Neural progenitor cell (in vitro differentiated cells): ENCODE data around the gene LPP. TPM values are rescaled to one million over a fixed set of nuclear protein-coding genes. Genes with fewer than 3 reads are reported as not detected.

ENCODE experiments used
- DNase-seq: peaks from one replicate; pipeline ENCODE4 v3.0.0-alpha.2; 2016; ENCODE audit warnings: low spot score
- H2AFZ ChIP-seq: fragments of 200-600 bp; sonication (generic); replicated peaks from 2 replicates; pipeline ENCODE4 v1.6.1; 2016; ENCODE audit warnings: antibody characterized with exemption
- H3F3A ChIP-seq: fragments of 200-600 bp; sonication (generic); 2 replicates; pipeline ENCODE4 v1.6.1; 2016; ENCODE audit warnings: antibody characterized with exemption, low read depth
- H3K27ac ChIP-seq: fragments of 200-600 bp; sonication (generic); 2 replicates; pipeline ENCODE4 v1.5.1; 2016; ENCODE audit warnings: mild to moderate bottlenecking
- H3K27me3 ChIP-seq: fragments of 200-600 bp; sonication (generic); 2 replicates; pipeline ENCODE4 v1.6.1; 2016; ENCODE audit warnings: mild to moderate bottlenecking, moderate library complexity
- H3K36me3 ChIP-seq: fragments of 200-600 bp; sonication (generic); 2 replicates; pipeline ENCODE4 v1.5.1; 2016
- H3K4me1 ChIP-seq: fragments of 200-600 bp; sonication (generic); 2 replicates; pipeline ENCODE4 v1.6.1; 2016; ENCODE audit warnings: mixed run types
- H3K4me2 ChIP-seq: fragments of 200-600 bp; sonication (generic); 2 replicates; pipeline ENCODE4 v1.6.1; 2016
- H3K4me3 ChIP-seq: fragments of 200-600 bp; sonication (generic); 2 replicates; pipeline ENCODE4 v1.5.1; 2016
- H3K79me2 ChIP-seq: fragments of 200-600 bp; sonication (generic); 2 replicates; pipeline ENCODE4 v1.6.1; 2016; ENCODE audit warnings: low read depth
- H3K9ac ChIP-seq: fragments of 200-600 bp; sonication (generic); 2 replicates; pipeline ENCODE4 v1.6.1; 2016
- H3K9me3 ChIP-seq: fragments of 200-600 bp; sonication (generic); 2 replicates; pipeline ENCODE4 v1.5.1; 2016; ENCODE audit warnings: low read depth
- H4K20me1 ChIP-seq: fragments of 200-600 bp; sonication (generic); 2 replicates; pipeline ENCODE4 v1.6.1; 2016; ENCODE audit warnings: low read depth
- H3K27ac Mint-ChIP-seq: 3 replicates; pipeline ENCODE4 v1.8.0; 2021; ENCODE audit warnings: mixed read lengths
- H3K27me3 Mint-ChIP-seq: 2 replicates; pipeline ENCODE4 v1.8.0; 2022; ENCODE audit warnings: low read depth, mild to moderate bottlenecking, inconsistent platforms, moderate library complexity, mixed read lengths; ENCODE audit not compliant: insufficient read depth
- H3K36me3 Mint-ChIP-seq: 3 replicates; pipeline ENCODE4 v1.8.0; 2021; ENCODE audit warnings: mixed read lengths
- H3K4me1 Mint-ChIP-seq: 3 replicates; pipeline ENCODE4 v1.8.0; 2021; ENCODE audit warnings: mixed read lengths
- H3K4me3 Mint-ChIP-seq: 3 replicates; pipeline ENCODE4 v1.8.0; 2021; ENCODE audit warnings: mild to moderate bottlenecking, moderate library complexity, mixed read lengths
- H3K9me3 Mint-ChIP-seq: 3 replicates; pipeline ENCODE4 v1.8.0; 2020; ENCODE audit warnings: mixed read lengths
- CTCF ChIP-seq: fragments of 200-600 bp; sonication (generic); IDR thresholded peaks from 2 replicates; pipeline ENCODE4 v1.5.1; 2017; ENCODE audit warnings: antibody characterized with exemption, mild to moderate bottlenecking
- EZH2 ChIP-seq: fragments of 200-600 bp; sonication (generic); IDR thresholded peaks from 2 replicates; pipeline ENCODE4 v1.6.1; 2017; ENCODE audit warnings: antibody characterized with exemption, mild to moderate bottlenecking, moderate library complexity
- EZH2phosphoT487 ChIP-seq: fragments of 200-600 bp; sonication (generic); IDR thresholded peaks from 2 replicates; pipeline ENCODE4 v1.6.1; 2017; ENCODE audit warnings: antibody characterized with exemption
- total RNA-seq: library from RNA; depleted of rRNA; stranded (reverse); fragments of >200 nt; gene quantifications from 2 replicates; pipeline ENCODE4 v1.2.3, GENCODE V29; 2015; ENCODE audit warnings: low replicate concordance

LPP gene
- total RNA-seq, 1 donor from 2014 or later, result 18.9 TPM

- H3K36me3 Mint-ChIP-seq, result peaks cover 19% of the 10 kb centered on the region
- no peaks in the 10 kb centered on the region for H3K9me3 Mint-ChIP-seq
- H2AFZ ChIP-seq, result no peak overlapping the region
- peaks cover 41% of the 10 kb centered on the region for H3K79me2 ChIP-seq
- H4K20me1 ChIP-seq, result peaks cover 28% of the 10 kb centered on the region
- no peaks in the 10 kb centered on the region for H3K27me3 ChIP-seq
- H3K4me3 ChIP-seq, result no peak overlapping the region
- no peak for TF ChIP-seq EZH2
- no peak for TF ChIP-seq EZH2phosphoT487
- no peak for TF ChIP-seq CTCF
- H3K4me2 ChIP-seq, result no peak overlapping the region
- H3K9ac ChIP-seq, result no peak overlapping the region
- H3K27ac ChIP-seq, result no peak overlapping the region
- H3K36me3 ChIP-seq, result no peaks in the 10 kb centered on the region
- H3K4me1 ChIP-seq, result peaks cover 9% of the 10 kb centered on the region
- peaks cover 22% of the 10 kb centered on the region for H3K4me1 Mint-ChIP-seq
- peaks cover 3% of the 10 kb centered on the region for H3K27me3 Mint-ChIP-seq
- no peak for DNase-seq
- H3K4me3 Mint-ChIP-seq, result no peak overlapping the region
- no peaks in the 10 kb centered on the region for H3K9me3 ChIP-seq
- H3F3A ChIP-seq, result peaks cover 4% of the 10 kb centered on the region
- no peak overlapping the region for H3K27ac Mint-ChIP-seq
These were observed 43.5 kb downstream of the LPP start for GRCh38 chr3:188197388-188197847.

GRCh38 chr3:188198001-188198400, 44.0 kb downstream of the LPP start:
- Histone ChIP-seq H3K9ac (no peak overlapping the region), H3K4me2 (no peak overlapping the region), H3K4me3 (no peak overlapping the region), H4K20me1 (peaks cover 32% of the 10 kb centered on the region), H3K79me2 (peaks cover 41% of the 10 kb centered on the region), H3K27ac (no peak overlapping the region), H2AFZ (no peak overlapping the region), H3K9me3 (no peaks in the 10 kb centered on the region), H3K27me3 (no peaks in the 10 kb centered on the region), H3K36me3 (no peaks in the 10 kb centered on the region), H3F3A (peaks cover 8% of the 10 kb centered on the region), H3K4me1 (peaks cover 9% of the 10 kb centered on the region)
- Mint-ChIP-seq H3K36me3 (peaks cover 14% of the 10 kb centered on the region), H3K4me1 (peaks cover 24% of the 10 kb centered on the region), H3K27ac (no peak overlapping the region), H3K27me3 (peaks cover 3% of the 10 kb centered on the region), H3K4me3 (no peak overlapping the region), H3K9me3 (no peaks in the 10 kb centered on the region)
- no peak for DNase-seq
- TF ChIP-seq EZH2phosphoT487 (no peak), CTCF (no peak), EZH2 (no peak)

- Mint-ChIP-seq H3K27ac (no peak overlapping the region), H3K9me3 (no peaks in the 10 kb centered on the region), H3K4me3 (no peak overlapping the region), H3K36me3 (peaks cover 11% of the 10 kb centered on the region), H3K27me3 (peaks cover 3% of the 10 kb centered on the region), H3K4me1 (peaks cover 24% of the 10 kb centered on the region)
- Histone ChIP-seq H3K27ac (no peak overlapping the region), H3K4me2 (no peak overlapping the region), H3K4me3 (no peak overlapping the region), H3K9me3 (no peaks in the 10 kb centered on the region), H3K36me3 (no peaks in the 10 kb centered on the region), H3K79me2 (peaks cover 41% of the 10 kb centered on the region), H3K9ac (no peak overlapping the region), H3K27me3 (no peaks in the 10 kb centered on the region), H3K4me1 (peaks cover 9% of the 10 kb centered on the region), H2AFZ (no peak overlapping the region), H3F3A (peaks cover 8% of the 10 kb centered on the region), H4K20me1 (peaks cover 32% of the 10 kb centered on the region)
- no peak for TF ChIP-seq EZH2
- TF ChIP-seq EZH2phosphoT487, result no peak
- no peak for TF ChIP-seq CTCF
- no peak for DNase-seq
These were observed 44.9 kb downstream of the LPP start for GRCh38 chr3:188198760-188199327.
